Measurements from ENCODE around the gene XPO1.
"Not testable (repeated sequence)": the region's sequence is repeated elsewhere in the genome, so short reads cannot be mapped to it uniquely, and the experiment has no call there.

Gene XPO1

GRCh38 chr2:61465045-61465444 lies 73.1 kb downstream of the XPO1 start:
- DNase-seq = no peak

DNA sequence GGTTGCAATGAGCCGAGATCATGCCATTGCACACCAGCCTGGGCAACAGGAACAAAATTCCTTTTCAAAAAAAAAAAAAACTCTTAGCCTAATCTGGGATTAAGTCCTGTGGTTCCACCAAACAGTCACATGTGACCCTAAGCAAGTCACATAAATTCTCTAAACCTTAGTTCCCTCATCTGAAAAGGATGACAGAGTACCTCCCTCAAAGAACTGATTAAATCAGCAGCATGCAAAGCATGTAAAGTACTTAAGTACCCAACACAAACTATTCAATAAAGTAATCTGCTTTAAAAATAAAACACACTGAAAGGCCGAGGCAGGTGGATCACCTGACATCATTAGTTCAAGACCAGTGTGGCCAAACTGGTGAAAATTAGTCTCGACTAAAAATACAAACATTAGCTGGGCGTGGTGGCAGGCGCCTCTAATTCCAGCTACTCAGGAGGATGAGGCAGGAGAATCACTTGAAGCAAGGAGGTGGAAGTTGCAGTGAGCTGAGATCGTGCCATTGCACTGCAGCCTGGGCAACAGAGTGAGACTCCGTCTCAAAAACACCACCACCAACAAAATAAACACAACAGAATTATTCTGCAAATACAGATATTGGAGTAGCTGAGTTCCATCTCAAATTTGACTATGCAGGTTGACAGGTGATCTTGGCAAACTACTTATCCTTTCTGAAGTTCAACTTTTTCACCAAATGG lies 74.2 kb downstream of the XPO1 start:
- no peak for DNase-seq

- no peak for DNase-seq
These were observed 76.8 kb downstream of the XPO1 start for GRCh38 chr2:61461404-61461803.

DNA sequence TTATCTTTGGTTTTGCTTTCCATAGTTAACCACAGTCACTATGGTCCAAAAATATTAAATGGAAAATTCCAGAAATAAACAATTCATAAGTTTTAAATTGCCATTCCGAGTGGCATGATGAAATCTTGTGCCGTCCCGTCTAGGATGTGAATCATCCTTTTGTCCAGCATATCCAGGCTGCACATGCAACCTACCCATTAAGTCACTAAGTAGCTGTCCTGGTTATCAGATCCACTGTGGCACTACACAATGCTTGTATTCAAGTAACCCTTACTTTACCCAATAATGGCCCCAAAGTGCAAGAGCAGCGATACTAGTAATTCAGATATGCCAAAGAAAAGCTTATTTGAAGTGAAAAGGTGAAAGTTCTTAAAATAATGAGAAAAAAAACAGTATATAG lies 78.0 kb downstream of the XPO1 start:
- DNase-seq = no peak

GRCh38 chr2:61456746-61457420 lies 81.3 kb downstream of the XPO1 start:
- DNase-seq = no peak

DNA sequence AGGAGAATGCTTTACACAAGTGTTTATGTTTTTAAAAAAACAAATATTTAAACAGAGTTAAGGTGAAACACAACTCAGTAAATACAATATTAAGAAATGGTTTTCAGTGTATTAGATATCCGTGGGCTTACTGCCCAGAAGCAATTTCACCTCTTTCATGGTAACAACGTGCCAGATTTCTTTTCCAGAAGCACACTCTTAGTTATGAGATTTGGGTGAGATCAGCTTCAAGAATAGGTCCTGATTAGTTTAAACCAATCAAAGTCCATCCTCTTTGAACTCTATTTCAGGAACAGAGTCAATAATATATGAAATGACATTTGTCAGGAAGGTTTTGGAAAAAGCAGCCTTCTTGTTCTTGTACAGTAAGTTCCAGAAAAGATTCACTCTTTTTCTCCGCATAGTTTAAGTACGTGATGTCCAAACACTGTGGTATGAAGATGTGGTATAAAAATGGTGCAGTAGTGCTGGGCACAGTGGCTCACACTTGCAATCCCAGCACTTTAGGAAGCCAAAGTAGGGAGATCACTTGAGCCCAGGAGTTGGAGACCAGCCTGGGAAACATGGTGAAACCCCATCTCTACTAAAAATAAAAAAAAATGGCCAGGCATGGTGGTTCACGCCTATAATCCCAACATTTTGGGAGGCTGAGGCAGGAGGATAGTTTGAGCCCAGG lies 81.9 kb downstream of the XPO1 start:
- DNase-seq = no peak

- not testable (repeated sequence) for DNase-seq
These were observed 83.2 kb downstream of the XPO1 start for GRCh38 chr2:61454972-61455371.

GRCh38 chr2:61454383-61454782 lies 83.8 kb downstream of the XPO1 start:
- DNase-seq = no peak

GRCh38 chr2:61452392-61452791 lies 85.8 kb downstream of the XPO1 start:
- no peak for DNase-seq

GRCh38 chr2:61451178-61451577 lies 87.0 kb downstream of the XPO1 start:
- DNase-seq = no peak

DNA sequence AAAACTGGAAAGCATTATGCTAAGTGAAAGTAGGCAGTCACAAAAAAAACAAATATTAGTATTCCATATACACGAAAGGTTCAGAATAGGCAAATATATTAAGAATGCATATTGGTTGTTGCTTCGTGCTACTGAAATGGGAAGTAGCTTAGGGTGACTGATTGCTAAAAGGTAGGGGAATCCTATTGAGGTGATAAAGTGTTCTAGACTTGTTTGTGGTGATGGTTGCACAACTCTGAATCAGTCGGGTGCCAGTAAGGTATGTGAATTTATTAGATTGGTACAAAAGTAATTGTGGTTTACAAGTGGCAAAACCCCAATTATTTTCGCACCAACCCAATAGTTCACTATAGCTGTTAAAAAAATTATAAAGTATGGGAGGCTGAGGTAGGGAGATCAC lies 88.0 kb downstream of the XPO1 start:
- DNase-seq = no peak

DNA sequence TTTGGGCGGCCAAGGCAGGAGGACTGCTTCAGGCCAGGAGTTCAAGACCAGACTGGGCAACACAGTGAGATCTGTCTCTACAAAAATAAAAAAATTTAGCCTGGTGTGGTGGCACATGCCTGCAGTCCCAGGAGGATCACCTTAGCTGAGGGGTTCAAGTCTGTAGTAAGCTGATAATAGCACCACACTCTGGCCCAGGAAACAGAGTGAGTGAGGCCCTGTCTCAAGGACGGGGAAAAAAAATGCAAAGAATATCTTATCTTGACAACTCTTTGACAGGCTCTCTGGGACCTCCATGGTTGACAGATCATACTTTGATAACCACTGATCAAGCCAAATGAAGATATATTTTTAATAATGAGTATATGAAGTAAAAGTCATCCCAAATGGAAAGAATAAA lies 89.9 kb downstream of the XPO1 start:
- no peak for DNase-seq

GRCh38 chr2:61446971-61447370 lies 91.2 kb downstream of the XPO1 start:
- not testable (repeated sequence) for DNase-seq

DNA sequence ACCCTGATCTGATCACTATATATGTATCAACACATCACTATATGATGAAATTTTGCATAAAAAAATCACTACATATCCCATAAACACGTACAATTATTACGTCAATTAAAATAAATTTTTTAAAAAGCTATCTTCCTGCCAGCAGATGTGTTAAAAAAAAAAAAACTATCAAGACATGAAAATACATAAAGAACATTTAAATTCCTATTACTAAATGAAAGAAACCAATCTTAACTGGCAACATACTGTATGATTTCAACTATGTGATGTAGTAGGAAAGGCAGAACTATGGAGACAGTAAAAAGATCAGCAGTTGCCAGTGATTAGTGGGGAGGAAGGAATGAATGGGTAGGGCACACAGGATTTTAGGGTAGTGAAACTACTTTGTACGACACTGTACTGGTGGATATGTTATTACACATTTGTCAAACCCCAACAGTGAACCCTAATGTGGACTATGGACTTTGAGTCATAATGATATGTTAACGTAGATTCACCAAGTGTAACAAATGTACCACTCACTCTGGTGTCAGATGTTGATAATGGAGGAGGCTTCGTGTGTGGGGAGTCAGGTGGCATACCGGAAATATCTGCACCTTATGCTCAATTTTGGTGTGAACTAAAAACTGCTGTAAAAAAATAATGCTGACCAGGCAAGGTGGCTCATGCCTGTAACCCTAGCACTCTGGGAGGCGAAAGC lies 94.7 kb downstream of the XPO1 start:
- DNase-seq = no peak

GRCh38 chr2:61439241-61440002 lies 98.7 kb downstream of the XPO1 start:
- no peak for DNase-seq

- no peak for DNase-seq
These were observed 99.5 kb downstream of the XPO1 start for GRCh38 chr2:61438670-61439069.

DNA sequence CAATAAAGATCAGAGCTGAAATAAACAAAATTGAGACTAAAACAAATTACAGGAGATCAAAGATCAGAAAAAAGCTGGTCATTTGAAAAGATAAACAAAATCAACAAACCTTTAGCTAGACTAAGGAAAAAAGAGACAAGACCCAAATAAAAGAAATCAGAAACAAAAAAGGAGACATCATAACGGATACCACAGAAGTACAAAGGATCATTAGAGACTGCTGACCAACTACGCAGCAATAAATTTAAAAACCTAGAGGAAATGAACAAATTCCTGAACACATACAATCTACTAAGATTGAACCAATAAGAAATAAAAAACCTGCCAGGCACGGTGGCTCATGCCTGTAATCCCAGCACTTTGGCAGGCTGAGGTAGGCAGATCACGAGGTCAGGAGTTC lies 101.0 kb downstream of the XPO1 start:
- no peak for DNase-seq

- no peak for DNase-seq
These were observed 102.1 kb downstream of the XPO1 start for GRCh38 chr2:61436092-61436491.

DNA sequence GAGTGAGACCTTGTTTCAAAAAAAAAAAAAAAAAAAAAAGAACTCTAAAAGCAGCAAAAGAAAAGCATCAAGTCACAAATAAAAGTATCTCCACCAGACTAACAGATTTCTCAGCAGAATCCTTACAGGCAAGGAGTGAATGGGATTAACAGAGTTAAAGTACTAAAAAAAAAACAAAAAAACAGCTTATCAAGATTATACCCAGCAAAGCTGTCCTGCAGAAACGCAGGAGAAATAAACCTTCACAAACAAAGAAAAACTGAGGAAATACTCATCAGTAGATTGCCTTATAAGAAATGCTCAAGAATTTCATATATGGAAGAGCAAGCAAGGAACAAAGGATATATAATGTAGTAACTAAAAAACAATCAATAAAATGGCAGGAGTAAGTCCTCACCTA lies 102.9 kb downstream of the XPO1 start:
- no peak for DNase-seq

DNA sequence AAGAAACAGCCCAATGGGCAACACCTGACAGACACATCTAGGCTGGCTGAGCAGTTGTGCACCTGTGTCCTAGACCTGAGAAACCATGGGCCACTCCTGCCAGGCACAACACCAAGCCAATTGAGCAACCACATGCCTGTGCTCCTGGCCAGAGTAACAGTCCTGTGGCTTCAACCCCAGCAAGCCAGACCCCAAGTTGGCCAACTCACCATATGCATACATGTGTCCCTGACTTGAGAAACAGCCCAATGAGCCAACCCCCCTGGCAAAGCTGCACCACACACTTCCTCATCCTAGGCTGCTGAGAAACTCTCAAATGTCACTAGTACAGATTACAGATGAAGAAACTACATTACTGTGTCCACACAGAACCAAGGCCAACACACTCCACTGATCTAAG lies 103.8 kb downstream of the XPO1 start:
- no peak for DNase-seq

GRCh38 chr2:61433606-61434005 lies 104.5 kb downstream of the XPO1 start:
- DNase-seq = no peak

GRCh38 chr2:61432990-61433389 lies 105.2 kb downstream of the XPO1 start:
- DNase-seq = no peak

DNA sequence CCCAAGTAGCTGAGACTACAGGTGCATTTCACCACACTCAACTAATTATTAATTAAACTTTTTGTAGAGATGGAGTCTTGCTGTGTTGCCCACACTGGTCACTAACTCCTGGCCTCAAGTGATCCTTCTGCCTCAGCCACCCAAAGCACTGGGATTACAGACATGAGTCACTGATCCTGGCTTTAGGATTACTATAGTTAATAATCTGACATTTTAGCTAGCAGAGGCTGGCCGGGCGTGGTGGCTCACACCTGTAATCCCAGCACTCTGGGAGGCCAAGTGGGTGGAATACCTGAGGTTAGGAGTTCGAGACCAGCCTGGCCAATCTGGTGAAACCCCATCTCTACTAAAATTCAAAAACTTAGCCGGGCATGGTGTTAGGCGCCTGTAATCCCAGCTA lies 106.8 kb downstream of the XPO1 start:
- no peak for DNase-seq
